Omental fat pad (tissue), 4 donors: ENCODE measurements around the gene CST4. TPM values are rescaled to one million over a fixed set of nuclear protein-coding genes. Genes with fewer than 3 reads are reported as not detected.
A peak's percentile ranks its signal among the peaks of the same experiment; 100 is the strongest.

Experiments
- ATAC-seq: fragments of 150-250 bp; one replicate; pipeline ENCODE4 v1.9.1; 2016; ENCODE audit warnings: mild to moderate bottlenecking, moderate library complexity; ENCODE audit not compliant: low FRiP score
- DNase-seq: peaks from one replicate; pipeline ENCODE4 v3.0.0-alpha.2; 2019; ENCODE audit warnings: low spot score
- total RNA-seq, 4 donors: library from RNA; depleted of rRNA; stranded (reverse); fragments of >200 nt; gene quantifications; one replicate each; pipeline ENCODE4 v1.1.0, GENCODE V29; 2016
- TF ChIP-seq, protein P1 (sequence below), 3 donors: fragments of 450-650 bp; IDR thresholded peaks; one replicate each; pipeline ENCODE4 v1.5.1; 2016 to 2017; ENCODE audit warnings: antibody characterized with exemption in 3 of 3, mild to moderate bottlenecking in 3 of 3, moderate library complexity in 2 of 3

The CST4 gene
- total RNA-seq, 4 donors from 2014 or later: not detected

DNA sequence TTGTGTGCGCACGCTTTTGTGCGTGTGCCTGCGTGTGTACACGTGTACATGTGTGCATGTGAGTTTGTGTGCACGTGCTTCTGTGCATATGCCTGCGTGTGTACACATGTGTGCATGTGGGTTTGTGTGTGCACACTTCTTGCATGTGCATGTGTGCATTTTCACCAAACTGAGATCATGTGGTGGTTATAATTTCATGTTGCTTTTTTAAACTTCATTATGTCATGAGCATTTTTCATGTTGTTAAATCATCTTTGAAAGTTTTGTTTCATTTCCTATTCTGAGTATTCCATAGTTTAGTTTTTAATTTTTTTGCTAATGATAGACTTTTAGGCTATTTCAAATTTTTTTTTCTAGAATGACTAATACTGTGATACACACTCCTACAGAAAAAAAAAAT lies 44.7 kb downstream of the CST4 start:
- DNase-seq: no peak

DNA sequence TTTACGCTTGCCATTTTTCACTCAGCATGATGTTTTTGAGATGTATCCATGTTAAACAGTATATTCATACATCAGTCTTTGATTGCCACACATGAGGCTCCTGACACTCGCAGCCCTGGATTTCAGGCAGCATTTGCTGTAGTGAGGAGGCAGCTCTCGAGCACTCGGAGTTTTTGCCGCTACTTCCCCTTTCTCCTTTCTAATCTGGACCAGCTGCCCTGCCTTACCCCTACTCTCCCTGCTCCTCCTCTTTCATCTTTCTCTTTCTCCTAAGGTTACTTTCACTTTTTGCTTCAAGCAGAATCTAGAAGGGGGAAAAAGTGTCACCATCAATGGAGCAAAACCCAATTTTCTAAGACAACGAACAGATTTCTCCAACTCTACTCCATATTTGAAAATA lies 45.2 kb downstream of the CST4 start:
- DNase-seq (no peak), ATAC-seq (no peak)
- TF ChIP-seq, protein P1, sequence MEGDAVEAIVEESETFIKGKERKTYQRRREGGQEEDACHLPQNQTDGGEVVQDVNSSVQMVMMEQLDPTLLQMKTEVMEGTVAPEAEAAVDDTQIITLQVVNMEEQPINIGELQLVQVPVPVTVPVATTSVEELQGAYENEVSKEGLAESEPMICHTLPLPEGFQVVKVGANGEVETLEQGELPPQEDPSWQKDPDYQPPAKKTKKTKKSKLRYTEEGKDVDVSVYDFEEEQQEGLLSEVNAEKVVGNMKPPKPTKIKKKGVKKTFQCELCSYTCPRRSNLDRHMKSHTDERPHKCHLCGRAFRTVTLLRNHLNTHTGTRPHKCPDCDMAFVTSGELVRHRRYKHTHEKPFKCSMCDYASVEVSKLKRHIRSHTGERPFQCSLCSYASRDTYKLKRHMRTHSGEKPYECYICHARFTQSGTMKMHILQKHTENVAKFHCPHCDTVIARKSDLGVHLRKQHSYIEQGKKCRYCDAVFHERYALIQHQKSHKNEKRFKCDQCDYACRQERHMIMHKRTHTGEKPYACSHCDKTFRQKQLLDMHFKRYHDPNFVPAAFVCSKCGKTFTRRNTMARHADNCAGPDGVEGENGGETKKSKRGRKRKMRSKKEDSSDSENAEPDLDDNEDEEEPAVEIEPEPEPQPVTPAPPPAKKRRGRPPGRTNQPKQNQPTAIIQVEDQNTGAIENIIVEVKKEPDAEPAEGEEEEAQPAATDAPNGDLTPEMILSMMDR (IDR thresholded peaks at IDR 0.05): no peak

More for the DNA sequence above, 44.7 kb downstream of the CST4 start:
- TF ChIP-seq, protein P1 (IDR thresholded peaks at IDR 0.05): no peak
- no peak for ATAC-seq

DNA sequence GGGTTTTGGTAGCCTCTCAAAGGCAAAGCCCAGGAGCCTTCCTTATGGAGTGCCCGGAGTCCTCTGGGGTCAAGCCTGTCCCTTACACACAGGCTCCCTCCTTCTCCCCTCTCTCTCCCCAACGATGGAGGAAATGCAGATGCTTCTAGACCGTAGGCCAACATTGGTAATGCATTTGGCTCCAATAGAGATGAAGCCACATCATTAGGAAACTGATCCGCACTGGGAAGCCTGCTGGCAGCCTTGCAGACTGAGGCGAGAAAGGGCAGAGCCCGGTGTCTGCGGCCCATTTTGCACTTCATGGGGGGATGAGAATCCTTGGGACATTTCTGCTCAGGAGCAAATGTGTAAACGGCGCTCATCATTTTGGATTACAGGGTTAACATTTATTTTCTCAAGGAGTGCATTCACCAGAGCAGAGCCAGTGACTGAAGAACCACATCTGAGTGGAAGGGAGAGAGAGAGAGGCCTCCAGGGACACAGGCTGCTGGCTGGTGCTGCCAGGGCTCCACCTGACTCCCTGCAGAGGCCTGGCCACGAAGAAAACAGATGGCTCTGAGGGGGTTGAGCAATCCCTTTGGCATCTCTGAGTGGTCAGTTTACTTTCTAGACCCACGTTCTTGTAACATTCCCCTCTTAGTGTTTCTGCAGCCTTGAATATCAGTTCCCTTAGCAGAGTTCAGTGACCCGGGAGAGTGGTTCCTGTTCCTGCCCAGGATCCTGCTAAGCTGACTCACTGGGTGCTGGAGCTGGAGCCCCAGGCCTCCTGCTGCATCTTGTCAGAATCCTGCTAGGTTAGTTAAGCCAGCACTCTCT lies 46.7 kb downstream of the CST4 start:
- DNase-seq: no peak
- TF ChIP-seq, protein P1 (IDR thresholded peaks at IDR 0.05): no peak
- peak; percentile 39 for ATAC-seq

DNA sequence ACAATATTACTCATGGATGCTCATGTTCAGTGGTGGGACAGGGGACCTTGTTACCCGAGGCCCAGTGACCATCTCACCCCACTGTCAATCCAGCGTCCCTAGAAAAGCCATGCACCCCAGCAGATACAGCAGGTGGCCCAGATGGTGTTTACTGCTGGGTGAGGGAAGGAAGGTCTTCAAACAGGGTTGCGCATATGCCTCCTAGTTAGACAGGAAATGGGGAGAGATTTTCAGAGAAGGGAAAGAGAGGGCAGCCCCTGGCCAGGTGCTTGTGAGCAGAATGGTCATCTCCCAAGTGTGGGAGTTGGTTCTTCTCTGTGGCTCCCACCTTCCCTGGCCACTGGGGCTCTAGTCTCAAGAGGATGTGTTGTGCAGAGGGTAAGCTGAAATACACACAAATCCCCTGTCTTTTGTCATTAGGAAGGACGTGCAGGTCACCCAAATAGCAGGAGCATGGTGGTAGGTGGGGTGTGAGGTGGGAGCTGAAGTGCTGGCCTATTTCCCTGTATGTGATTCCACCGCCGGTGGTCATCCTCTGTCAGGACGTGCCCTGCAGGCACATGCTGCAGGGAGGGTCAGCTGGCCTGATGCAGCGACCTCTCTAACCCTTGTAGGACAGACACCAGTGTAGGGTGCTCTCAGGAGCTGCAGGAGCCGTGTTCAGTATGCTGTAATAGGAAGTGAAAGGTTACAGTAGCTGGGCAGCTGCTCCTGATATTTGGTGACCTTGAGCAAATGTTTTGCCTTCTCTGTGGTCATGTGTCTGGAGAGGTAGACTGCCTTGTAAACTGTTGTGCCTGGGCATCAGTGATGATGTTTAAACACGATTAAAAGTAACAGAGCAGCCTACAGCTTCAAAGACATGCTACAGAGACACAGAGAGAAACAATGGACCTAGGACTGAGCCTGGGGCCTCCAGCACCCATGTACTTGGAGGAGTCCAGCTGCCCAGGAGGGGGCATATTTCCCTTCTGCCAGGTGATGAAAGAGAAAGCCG lies 47.9 kb downstream of the CST4 start:
- DNase-seq (no peak), ATAC-seq (no peak)
- TF ChIP-seq, protein P1 (IDR thresholded peaks at IDR 0.05): no peak

DNA sequence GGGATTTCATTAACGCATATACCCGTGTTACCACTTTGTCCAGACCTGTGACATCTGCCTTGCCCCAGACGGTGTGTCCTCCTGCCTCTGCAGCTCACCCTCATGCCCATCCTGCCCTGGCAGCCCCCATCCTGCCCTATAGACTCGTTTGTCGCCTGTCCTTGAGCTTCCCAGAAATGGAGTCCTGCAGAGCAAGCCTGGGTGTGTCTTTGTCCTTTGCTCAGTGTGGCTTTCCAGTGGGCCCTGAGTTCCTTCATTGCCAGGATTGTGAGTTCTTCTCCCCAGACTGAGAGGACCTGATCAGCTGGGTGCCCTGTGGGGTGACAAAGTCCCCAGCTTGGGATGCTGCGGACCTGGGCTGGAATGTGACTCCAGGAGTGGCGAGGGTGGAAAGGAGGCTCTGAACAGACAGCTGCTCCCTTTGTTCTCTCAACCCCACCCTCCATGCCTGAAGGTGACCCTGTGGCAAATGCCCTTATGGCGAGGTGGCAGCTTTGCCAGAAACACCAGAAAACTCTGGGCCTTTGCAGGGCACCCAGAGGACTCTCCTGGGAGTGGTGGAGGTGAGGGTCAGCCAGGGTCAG lies 48.7 kb downstream of the CST4 start:
- DNase-seq: no peak
- ATAC-seq: no peak
- TF ChIP-seq, protein P1 (IDR thresholded peaks at IDR 0.05): no peak

DNA sequence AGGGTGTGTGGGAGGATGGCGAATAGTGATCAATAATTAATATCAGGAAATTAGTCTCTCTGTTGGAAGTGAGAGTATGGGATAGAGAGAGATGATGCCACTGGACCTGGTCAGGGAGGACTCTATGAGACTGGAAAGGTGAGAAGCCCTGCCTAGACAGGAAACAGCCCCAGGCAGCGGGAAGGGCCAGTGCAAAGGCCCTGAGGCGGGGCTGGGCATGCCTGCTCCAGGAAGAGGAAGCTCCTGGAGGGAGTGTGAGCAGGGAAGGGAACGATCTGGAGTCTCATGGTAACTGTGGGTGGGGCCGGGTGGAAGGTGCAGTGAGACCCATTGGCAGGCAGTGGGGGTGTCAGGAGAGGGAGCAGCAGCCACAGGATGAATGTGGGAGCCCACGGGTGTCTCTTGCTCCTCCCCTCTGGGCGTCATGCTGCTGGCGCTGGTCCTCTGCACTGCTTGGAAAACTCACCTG lies 49.3 kb downstream of the CST4 start:
- DNase-seq (no peak), ATAC-seq (no peak)
- TF ChIP-seq, protein P1 (IDR thresholded peaks at IDR 0.05): no peak
